Brain pericyte (primary cell): ENCODE measurements around the gene LOXHD1.

ENCODE experiments used
- DNase-seq: peaks from one replicate; pipeline ENCODE4 v3.0.0-alpha.2; 2012; ENCODE audit warnings: low read depth, low spot score

LOXHD1 gene

GRCh38 chr18:46574000-46574742 lies 82.8 kb downstream of the LOXHD1 start:
- no peak for DNase-seq

GRCh38 chr18:46573156-46573555 lies 83.9 kb downstream of the LOXHD1 start:
- no peak for DNase-seq

- DNase-seq, result no peak
These were observed 85.3 kb downstream of the LOXHD1 start for GRCh38 chr18:46571756-46572155.

- no peak for DNase-seq
These were observed 86.4 kb downstream of the LOXHD1 start for GRCh38 chr18:46570666-46571065.

GRCh38 chr18:46570134-46570533 lies 86.9 kb downstream of the LOXHD1 start:
- DNase-seq, result no peak

- no peak for DNase-seq
These were observed 87.8 kb downstream of the LOXHD1 start for GRCh38 chr18:46569211-46569610.

- no peak for DNase-seq
These were observed 89.8 kb downstream of the LOXHD1 start for GRCh38 chr18:46567196-46567595.

- no peak for DNase-seq
These were observed 90.9 kb downstream of the LOXHD1 start for GRCh38 chr18:46566111-46566510.

- DNase-seq, result no peak
These were observed 91.8 kb downstream of the LOXHD1 start for GRCh38 chr18:46565256-46565655.

- no peak for DNase-seq
These were observed 93.7 kb downstream of the LOXHD1 start for GRCh38 chr18:46563317-46563716.

- no peak for DNase-seq
These were observed 94.3 kb downstream of the LOXHD1 start for GRCh38 chr18:46562674-46563192.

- DNase-seq, result no peak
These were observed 96.4 kb downstream of the LOXHD1 start for GRCh38 chr18:46560671-46561045.

- DNase-seq, result no peak
These were observed 96.9 kb downstream of the LOXHD1 start for GRCh38 chr18:46559946-46560670.

GRCh38 chr18:46559296-46559695 lies 97.7 kb downstream of the LOXHD1 start:
- DNase-seq, result no peak

GRCh38 chr18:46556590-46557206 lies 100.3 kb downstream of the LOXHD1 start:
- no peak for DNase-seq

- no peak for DNase-seq
These were observed 101.3 kb downstream of the LOXHD1 start for GRCh38 chr18:46555724-46556123.

GRCh38 chr18:46555213-46555612 lies 101.8 kb downstream of the LOXHD1 start:
- no peak for DNase-seq

GRCh38 chr18:46554406-46555080 lies 102.5 kb downstream of the LOXHD1 start:
- no peak for DNase-seq

GRCh38 chr18:46550609-46551008 lies 106.4 kb downstream of the LOXHD1 start:
- no peak for DNase-seq

- no peak for DNase-seq
These were observed 109.5 kb downstream of the LOXHD1 start for GRCh38 chr18:46547520-46547919.

- DNase-seq, result no peak
These were observed 110.8 kb downstream of the LOXHD1 start for GRCh38 chr18:46546111-46546640.

GRCh38 chr18:46542545-46542944 lies 114.5 kb downstream of the LOXHD1 start:
- no peak for DNase-seq
